ENCODE data around the gene KASH5. TPM values are rescaled to one million over a fixed set of nuclear protein-coding genes. Genes with fewer than 3 reads are reported as not detected.

The KASH5 gene
- total and polyA plus RNA-seq, 2 of the 8 experiments (the other 6 are each of a cell fraction or from before 2014, with no cell fraction given) = 0.05 to 0.19 TPM

- no peak for TF ChIP-seq EZH2 (IDR thresholded peaks at IDR 0.05; ENCODE audit: low read depth, low read length, severe bottlenecking)
- TF ChIP-seq KDM4A (IDR thresholded peaks at IDR 0.05; ENCODE audit: low read depth, low read length, severe bottlenecking) = no peak
These were observed 25.3 kb downstream of the KASH5 start (continued) for GRCh38 chr19:49413348-49413747.
